ENCODE results near the gene EXOC4. TPM values are rescaled to one million over a fixed set of nuclear protein-coding genes. Genes with fewer than 3 reads are reported as not detected.

Gene EXOC4
- total and polyA plus RNA-seq, 4 donors = 47.5 to 100 (median 72.3) TPM

DNA sequence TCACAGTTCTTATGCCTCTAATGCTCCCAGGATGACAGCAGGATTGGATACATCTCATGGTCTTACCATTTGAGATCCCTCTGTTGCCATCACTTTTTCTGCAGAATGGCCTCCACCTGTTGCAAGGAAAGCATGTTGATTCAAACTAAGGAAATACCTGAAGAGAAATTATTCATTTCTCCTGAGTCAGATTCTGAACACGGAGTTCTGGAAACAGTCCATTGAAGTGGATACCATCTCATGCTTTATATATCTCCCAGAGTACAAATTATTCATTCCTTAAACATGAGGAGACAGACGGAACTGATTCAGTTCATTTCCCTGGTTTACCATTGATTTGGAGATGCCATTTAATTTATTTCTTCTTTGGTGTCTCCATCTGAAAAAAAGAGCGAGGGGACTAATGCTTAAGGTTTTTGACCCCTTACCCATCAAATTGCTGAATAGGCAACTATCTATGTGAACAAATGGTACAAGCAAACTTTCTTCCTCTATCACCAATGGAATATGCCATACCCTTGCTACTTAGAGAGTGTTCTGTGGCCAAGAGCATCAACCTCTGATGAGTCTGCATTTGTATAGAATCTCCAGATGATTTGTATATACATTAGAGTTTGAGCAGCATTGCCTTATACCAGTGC lies 569.2 kb downstream of the EXOC4 start:
- Histone ChIP-seq H3K27ac (ENCODE audit: low read depth, low read length) (no peak overlapping the region), H3K36me3 (ENCODE audit: control insufficient read depth, insufficient read depth, low read length) (no peaks in the 10 kb centered on the region), H3K27me3 (ENCODE audit: control insufficient read depth, insufficient read depth, low read length) (no peaks in the 10 kb centered on the region), H3K4me1 (ENCODE audit: control insufficient read depth, insufficient read depth, low read length) (no peaks in the 10 kb centered on the region), H3K9me3 (ENCODE audit: control insufficient read depth, insufficient read depth, low read length) (no peaks in the 10 kb centered on the region), H3K4me3 (ENCODE audit: low read depth, low read length) (no peak overlapping the region)
- DNase-seq (ENCODE audit: low read depth in 4 of 6, low spot score in 6 of 6) = no peak
- WGBS (ENCODE audit: insufficient coverage) = 0% methylated on average over 1 of the region's 3 CpGs

DNA sequence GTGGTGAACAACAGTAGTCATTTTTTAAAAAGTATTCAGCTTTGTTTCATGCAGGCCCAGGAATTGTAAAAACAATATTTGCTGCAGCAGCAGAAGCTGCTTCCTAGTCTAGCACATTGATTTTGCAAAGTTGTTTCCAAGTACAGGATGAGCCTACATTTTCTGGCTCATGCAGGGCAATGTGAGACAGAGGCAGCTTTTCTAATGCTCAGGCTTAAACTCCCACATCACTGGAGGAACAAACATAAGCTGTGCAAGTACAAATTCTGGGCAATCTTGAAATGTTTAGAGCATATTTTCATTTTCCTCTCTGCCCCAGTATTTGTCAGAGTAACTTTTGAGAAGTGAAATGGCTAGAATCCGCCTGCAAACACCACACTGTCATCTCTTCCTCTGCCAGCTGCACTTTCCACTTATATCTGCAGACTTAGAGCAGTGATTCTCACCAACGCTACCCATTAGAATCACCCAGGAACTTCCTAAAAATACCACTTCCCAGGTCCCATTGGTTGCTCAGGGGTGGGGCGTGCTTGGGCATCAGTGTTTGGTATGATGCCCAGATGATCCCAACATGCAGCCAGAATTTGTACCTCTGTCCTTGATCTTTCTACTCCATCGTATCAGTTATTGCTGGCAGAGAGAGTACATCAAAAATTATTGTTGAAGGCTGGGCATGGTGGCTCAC lies 570.1 kb downstream of the EXOC4 start:
- Histone ChIP-seq H3K4me3 (ENCODE audit: low read depth, low read length) (no peak overlapping the region), H3K27ac (ENCODE audit: low read depth, low read length) (no peak overlapping the region), H3K27me3 (ENCODE audit: control insufficient read depth, insufficient read depth, low read length) (no peaks in the 10 kb centered on the region), H3K36me3 (ENCODE audit: control insufficient read depth, insufficient read depth, low read length) (no peaks in the 10 kb centered on the region), H3K4me1 (ENCODE audit: control insufficient read depth, insufficient read depth, low read length) (no peaks in the 10 kb centered on the region), H3K9me3 (ENCODE audit: control insufficient read depth, insufficient read depth, low read length) (no peaks in the 10 kb centered on the region)
- WGBS (ENCODE audit: insufficient coverage) = 100% methylated on average over 1 of the region's 4 CpGs
- DNase-seq (ENCODE audit: low read depth in 4 of 6, low spot score in 6 of 6) = peak in 1 of 6 donors; percentile 71

DNA sequence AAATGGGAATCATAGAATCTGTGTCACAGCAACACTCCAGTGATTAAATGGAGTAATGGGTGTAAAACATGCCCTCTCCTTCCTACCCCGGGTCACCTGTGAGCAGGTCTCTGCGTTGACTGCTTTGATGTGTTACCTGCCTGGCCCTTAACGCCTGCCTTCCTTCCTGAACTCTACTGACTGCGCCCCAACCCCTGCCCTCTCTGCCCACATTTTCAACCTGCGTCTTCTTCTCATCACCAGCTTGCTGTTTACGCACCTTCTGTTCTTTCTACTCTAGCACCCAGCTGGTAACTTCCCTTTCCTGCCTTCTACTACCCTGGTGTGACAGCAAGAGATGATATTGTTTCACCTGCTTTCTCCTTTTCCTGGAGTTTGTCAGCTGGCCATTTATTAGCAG lies 571.3 kb downstream of the EXOC4 start:
- WGBS (ENCODE audit: insufficient coverage) = 72% methylated on average over 6 of the region's 6 CpGs
- H3K4me3 ChIP-seq (ENCODE audit: low read depth, low read length) = no peak overlapping the region
- H3K27me3 ChIP-seq (ENCODE audit: control insufficient read depth, insufficient read depth, low read length) = no peaks in the 10 kb centered on the region
- no peaks in the 10 kb centered on the region for H3K9me3 ChIP-seq (ENCODE audit: control insufficient read depth, insufficient read depth, low read length)
- H3K4me1 ChIP-seq (ENCODE audit: control insufficient read depth, insufficient read depth, low read length) = no peaks in the 10 kb centered on the region
- no peaks in the 10 kb centered on the region for H3K36me3 ChIP-seq (ENCODE audit: control insufficient read depth, insufficient read depth, low read length)
- H3K27ac ChIP-seq (ENCODE audit: low read depth, low read length) = no peak overlapping the region
- DNase-seq (ENCODE audit: low read depth in 4 of 6, low spot score in 6 of 6) = no peak

DNA sequence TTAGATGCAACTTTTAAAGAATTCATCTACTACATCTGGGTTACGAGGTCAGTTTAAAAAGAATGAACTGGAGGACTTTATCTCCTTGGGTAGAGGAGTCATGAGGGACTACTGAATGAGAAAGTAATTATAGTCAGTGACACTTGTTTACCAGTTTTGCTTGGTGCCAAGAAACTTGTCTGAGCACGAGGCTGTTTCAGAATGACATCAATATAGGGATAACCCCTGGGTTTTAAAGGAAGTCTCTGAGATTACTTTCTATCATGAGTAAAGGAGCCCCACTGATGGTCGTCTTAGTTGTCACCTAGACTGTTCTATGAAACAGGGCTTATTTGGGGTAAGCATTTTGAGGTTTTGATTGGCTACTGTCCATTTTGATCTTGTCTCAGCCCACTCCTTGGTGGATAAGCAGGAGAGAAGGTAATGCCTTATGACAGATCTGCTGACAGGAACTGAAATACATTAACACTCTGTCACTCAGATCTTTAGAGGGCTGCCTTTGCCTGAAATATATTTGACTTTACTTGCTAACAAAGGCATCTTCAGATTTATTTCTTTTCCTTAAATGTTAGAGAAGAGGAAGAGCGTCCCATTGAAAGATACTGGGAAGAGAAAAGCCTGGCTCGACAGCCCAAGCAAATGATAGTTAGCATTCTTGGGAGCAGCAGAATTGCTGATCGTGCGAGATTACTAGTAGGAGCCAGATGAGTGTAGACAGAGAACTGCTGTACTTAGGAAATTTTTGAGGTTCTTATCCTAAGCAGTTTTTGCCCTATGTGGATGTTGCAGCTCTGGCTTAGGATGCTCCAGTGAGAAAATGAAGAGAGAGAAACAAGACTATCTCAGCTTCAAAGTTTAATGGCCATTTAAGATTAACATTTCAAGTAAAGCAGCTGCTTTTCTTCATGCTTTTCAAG lies 575.1 kb downstream of the EXOC4 start:
- H3K9me3 ChIP-seq (ENCODE audit: control insufficient read depth, insufficient read depth, low read length) = peaks cover 1% of the 10 kb centered on the region
- WGBS (ENCODE audit: insufficient coverage) = 84% methylated on average over 4 of the region's 7 CpGs
- no peaks in the 10 kb centered on the region for H3K36me3 ChIP-seq (ENCODE audit: control insufficient read depth, insufficient read depth, low read length)
- H3K4me3 ChIP-seq (ENCODE audit: low read depth, low read length) = no peak overlapping the region
- H3K27ac ChIP-seq (ENCODE audit: low read depth, low read length) = no peak overlapping the region
- DNase-seq (ENCODE audit: low read depth in 4 of 6, low spot score in 6 of 6) = peak in 1 of 6 donors; percentile 32
- no peaks in the 10 kb centered on the region for H3K27me3 ChIP-seq (ENCODE audit: control insufficient read depth, insufficient read depth, low read length)
- no peaks in the 10 kb centered on the region for H3K4me1 ChIP-seq (ENCODE audit: control insufficient read depth, insufficient read depth, low read length)

DNA sequence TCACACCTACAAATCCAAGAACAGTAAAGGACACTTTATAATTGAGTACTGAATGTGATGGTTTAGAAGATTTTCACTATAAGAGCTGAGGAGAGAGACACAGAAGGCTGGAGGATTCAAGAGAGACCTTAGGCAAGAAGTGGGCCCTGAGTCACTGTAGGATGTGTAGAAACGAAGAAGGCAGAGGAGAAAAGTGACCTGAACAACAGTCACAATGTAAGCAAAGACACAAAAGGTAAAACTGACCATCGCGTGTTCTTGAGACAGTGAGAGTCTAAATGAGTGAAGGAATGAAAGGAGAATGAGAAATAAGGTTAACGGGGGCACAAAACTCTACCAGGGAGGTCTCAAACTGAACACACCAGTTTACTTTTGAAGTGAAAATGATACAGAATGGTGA lies 576.0 kb downstream of the EXOC4 start:
- H3K27ac ChIP-seq (ENCODE audit: low read depth, low read length) = no peak overlapping the region
- H3K4me3 ChIP-seq (ENCODE audit: low read depth, low read length) = no peak overlapping the region
- no peaks in the 10 kb centered on the region for H3K27me3 ChIP-seq (ENCODE audit: control insufficient read depth, insufficient read depth, low read length)
- H3K4me1 ChIP-seq (ENCODE audit: control insufficient read depth, insufficient read depth, low read length) = no peaks in the 10 kb centered on the region
- 100% methylated on average over 4 of the region's 4 CpGs for WGBS (ENCODE audit: insufficient coverage)
- H3K36me3 ChIP-seq (ENCODE audit: control insufficient read depth, insufficient read depth, low read length) = no peaks in the 10 kb centered on the region
- DNase-seq (ENCODE audit: low read depth in 4 of 6, low spot score in 6 of 6) = no peak
- H3K9me3 ChIP-seq (ENCODE audit: control insufficient read depth, insufficient read depth, low read length) = peaks cover 1% of the 10 kb centered on the region

DNA sequence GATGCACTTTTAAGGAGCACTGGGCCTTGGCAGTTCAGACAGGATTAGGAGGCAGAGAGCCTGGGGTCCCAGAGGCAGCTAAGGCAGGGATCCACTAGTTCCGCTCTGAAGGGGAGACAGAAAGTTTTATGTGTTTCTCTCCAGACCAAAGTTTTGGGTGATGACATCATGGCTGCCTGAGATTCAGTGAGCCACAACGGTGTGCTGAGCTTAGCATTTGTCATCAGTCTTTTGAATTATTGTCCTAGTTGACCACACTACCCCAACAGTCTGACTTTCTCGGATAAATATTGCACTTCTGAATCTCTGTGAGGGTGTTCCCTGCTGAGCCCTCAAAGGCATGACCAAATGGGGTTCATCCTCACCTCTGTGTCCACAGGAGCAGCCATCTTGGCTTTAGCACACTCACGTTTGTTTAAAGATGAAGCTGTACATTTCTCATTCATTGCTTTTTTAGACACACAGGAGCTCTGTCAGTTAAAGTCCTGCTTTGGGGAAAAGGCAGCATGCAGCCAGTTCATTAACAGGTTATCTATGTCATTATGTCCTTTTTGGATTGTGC lies 576.5 kb downstream of the EXOC4 start:
- Histone ChIP-seq H3K27ac (ENCODE audit: low read depth, low read length) (no peak overlapping the region), H3K4me3 (ENCODE audit: low read depth, low read length) (no peak overlapping the region), H3K36me3 (ENCODE audit: control insufficient read depth, insufficient read depth, low read length) (no peaks in the 10 kb centered on the region), H3K27me3 (ENCODE audit: control insufficient read depth, insufficient read depth, low read length) (no peaks in the 10 kb centered on the region), H3K4me1 (ENCODE audit: control insufficient read depth, insufficient read depth, low read length) (no peaks in the 10 kb centered on the region), H3K9me3 (ENCODE audit: control insufficient read depth, insufficient read depth, low read length) (peaks cover 1% of the 10 kb centered on the region)
- 76% methylated on average over 2 of the region's 4 CpGs for WGBS (ENCODE audit: insufficient coverage)
- no peak for DNase-seq (ENCODE audit: low read depth in 4 of 6, low spot score in 6 of 6)

DNA sequence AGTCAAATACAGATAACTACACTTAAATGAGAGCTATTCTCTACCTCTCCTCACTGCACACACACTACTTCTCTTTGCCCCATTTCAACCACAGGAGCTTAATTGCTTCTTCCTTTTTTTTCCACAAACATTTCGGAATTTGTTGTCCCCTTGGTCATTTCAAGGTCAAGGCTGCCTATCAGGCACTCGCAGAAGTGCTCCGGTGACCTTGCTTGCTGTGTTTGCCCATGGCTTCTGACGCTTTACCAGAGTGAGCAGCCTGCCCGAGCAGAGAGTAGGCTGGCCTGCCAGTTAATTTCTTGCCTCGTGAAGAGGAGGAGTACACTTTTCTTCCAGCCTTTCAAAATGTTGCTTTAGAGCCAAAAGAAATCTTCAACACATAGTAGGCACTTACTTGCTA lies 577.2 kb downstream of the EXOC4 start:
- Histone ChIP-seq H3K27ac (ENCODE audit: low read depth, low read length) (no peak overlapping the region), H3K36me3 (ENCODE audit: control insufficient read depth, insufficient read depth, low read length) (no peaks in the 10 kb centered on the region), H3K9me3 (ENCODE audit: control insufficient read depth, insufficient read depth, low read length) (peaks cover 1% of the 10 kb centered on the region), H3K4me3 (ENCODE audit: low read depth, low read length) (no peak overlapping the region), H3K4me1 (ENCODE audit: control insufficient read depth, insufficient read depth, low read length) (no peaks in the 10 kb centered on the region), H3K27me3 (ENCODE audit: control insufficient read depth, insufficient read depth, low read length) (no peaks in the 10 kb centered on the region)
- peak in 1 of 6 donors; percentile 5 for DNase-seq (ENCODE audit: low read depth in 4 of 6, low spot score in 6 of 6)
- WGBS (ENCODE audit: insufficient coverage) = 86% methylated on average over 3 of the region's 6 CpGs

DNA sequence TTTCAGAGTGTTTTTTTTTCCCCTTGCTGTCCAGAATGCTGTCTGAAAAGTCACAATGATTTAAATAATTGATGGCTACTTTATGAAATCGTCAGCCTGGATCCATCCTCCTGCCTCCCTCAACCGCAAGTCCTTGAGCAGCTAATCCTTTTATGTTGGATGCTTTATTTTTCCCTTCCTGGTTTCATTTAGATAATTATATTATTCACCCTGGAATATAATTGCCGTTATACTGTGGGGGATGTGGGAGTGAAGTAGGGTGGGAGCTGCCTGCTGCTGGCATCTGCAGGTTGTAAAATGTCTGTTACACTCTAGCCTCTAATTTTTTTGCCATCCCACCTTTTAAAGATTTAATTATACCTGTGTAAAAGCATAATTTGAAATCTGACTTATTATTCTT lies 583.8 kb downstream of the EXOC4 start:
- WGBS (ENCODE audit: insufficient coverage) = no CpG with 5 or more reads among the region's 3 CpGs
- no peaks in the 10 kb centered on the region for H3K9me3 ChIP-seq (ENCODE audit: control insufficient read depth, insufficient read depth, low read length)
- H3K36me3 ChIP-seq (ENCODE audit: control insufficient read depth, insufficient read depth, low read length) = no peaks in the 10 kb centered on the region
- DNase-seq (ENCODE audit: low read depth in 4 of 6, low spot score in 6 of 6) = peak in 1 of 6 donors; percentile 50
- no peak overlapping the region for H3K4me3 ChIP-seq (ENCODE audit: low read depth, low read length)
- no peaks in the 10 kb centered on the region for H3K4me1 ChIP-seq (ENCODE audit: control insufficient read depth, insufficient read depth, low read length)
- H3K27ac ChIP-seq (ENCODE audit: low read depth, low read length) = no peak overlapping the region
- no peaks in the 10 kb centered on the region for H3K27me3 ChIP-seq (ENCODE audit: control insufficient read depth, insufficient read depth, low read length)

DNA sequence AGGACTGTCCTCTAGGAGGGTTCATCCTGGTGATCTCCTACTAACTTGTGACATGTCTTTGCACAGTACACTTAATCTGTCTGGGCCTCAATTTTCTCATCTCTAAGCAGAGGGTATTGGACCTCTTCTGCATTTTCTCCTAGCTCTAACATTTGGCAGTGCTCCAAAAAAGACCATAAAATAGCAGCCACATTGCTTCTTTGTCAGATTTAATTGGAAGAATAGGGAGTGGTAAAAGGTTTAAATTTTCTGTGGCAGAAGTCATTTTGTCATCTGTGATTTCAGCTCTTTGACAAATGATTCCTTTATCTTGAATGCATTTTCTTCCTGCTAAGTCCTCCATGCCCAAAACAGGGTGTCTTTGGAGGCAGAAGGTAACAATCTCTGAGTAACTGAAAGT lies 584.3 kb downstream of the EXOC4 start:
- H3K27me3 ChIP-seq (ENCODE audit: control insufficient read depth, insufficient read depth, low read length) = no peaks in the 10 kb centered on the region
- H3K27ac ChIP-seq (ENCODE audit: low read depth, low read length) = no peak overlapping the region
- H3K9me3 ChIP-seq (ENCODE audit: control insufficient read depth, insufficient read depth, low read length) = no peaks in the 10 kb centered on the region

More for the DNA sequence above, 584.3 kb downstream of the EXOC4 start:
- DNase-seq (ENCODE audit: low read depth in 4 of 6, low spot score in 6 of 6) = peak in 2 of 6 donors; percentile 19 to 60
- Histone ChIP-seq H3K36me3 (ENCODE audit: control insufficient read depth, insufficient read depth, low read length) (no peaks in the 10 kb centered on the region), H3K4me3 (ENCODE audit: low read depth, low read length) (no peak overlapping the region), H3K4me1 (ENCODE audit: control insufficient read depth, insufficient read depth, low read length) (no peaks in the 10 kb centered on the region)
